IMR-90 (cell line): ENCODE results near the gene SLC39A11.

ENCODE experiments used
- BHLHE40 ChIP-seq: fragments of 150-350 bp; IDR thresholded peaks from 2 replicates; pipeline ENCODE4 v1.6.1; 2016; ENCODE audit warnings: mild to moderate bottlenecking, low read depth, low read length
- CHD1 ChIP-seq: IDR thresholded peaks from 2 replicates; pipeline ENCODE4 v1.6.1; 2012; ENCODE audit warnings: low read depth, low read length, improper control_type of control experiment
- FOS ChIP-seq: fragments of 150-350 bp; IDR thresholded peaks from 2 replicates; pipeline ENCODE4 v1.6.1; 2016; ENCODE audit warnings: low read depth, low read length
- MAFK ChIP-seq: IDR thresholded peaks from 2 replicates; pipeline ENCODE4 v1.6.1; 2012; ENCODE audit warnings: low read depth, low read length, improper control_type of control experiment
- MXI1 ChIP-seq: IDR thresholded peaks from 2 replicates; pipeline ENCODE4 v1.6.1; 2012; ENCODE audit warnings: low read depth, mild to moderate bottlenecking, low read length, moderate library complexity, borderline replicate concordance
- POLR2A ChIP-seq: IDR thresholded peaks from 2 replicates; pipeline ENCODE4 v1.6.1; 2012; ENCODE audit warnings: mild to moderate bottlenecking, low read depth, low read length
- RCOR1 ChIP-seq: IDR thresholded peaks from 2 replicates; pipeline ENCODE4 v1.6.1; 2012; ENCODE audit warnings: mild to moderate bottlenecking, low read length, improper control_type of control experiment; ENCODE audit not compliant: insufficient replicate concordance
- TF ChIP-seq, protein P1 (sequence below): conservative IDR thresholded peaks from 2 replicates; pipeline ENCODE4 v1.5.1; 2012; ENCODE audit warnings: mild to moderate bottlenecking, low read depth, low read length, improper control_type of control experiment
- TF ChIP-seq, protein P2 (sequence below): fragments of 150-350 bp; IDR thresholded peaks from 2 replicates; pipeline ENCODE4 v1.6.1; 2017; ENCODE audit warnings: mild to moderate bottlenecking, antibody characterized with exemption, low read length, low read depth
- TF ChIP-seq, protein P3 (sequence below): fragments of 150-350 bp; IDR thresholded peaks from 2 replicates; pipeline ENCODE4 v1.6.1; 2016; ENCODE audit warnings: low read depth, mild to moderate bottlenecking, low read length, moderate library complexity, borderline replicate concordance

DNA sequence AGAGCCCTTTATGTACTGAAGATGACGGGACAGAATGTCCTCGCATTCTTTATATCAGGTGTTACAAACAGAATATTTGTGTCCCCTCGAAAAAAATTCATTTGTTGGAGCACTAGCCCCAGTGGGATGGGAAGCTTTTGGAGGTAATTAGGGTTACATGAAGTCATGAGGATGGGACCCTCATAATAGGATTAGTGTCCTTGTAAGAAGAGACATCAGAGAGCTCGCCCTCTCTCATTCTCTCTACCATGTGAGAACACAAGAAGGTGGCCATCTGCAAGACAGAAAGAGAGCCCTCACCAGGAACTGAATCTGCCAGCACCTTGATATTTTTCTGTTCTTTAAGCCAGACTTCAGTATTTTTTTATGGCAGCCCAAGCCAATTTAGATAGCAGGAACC is 72.4 kb downstream of the SLC39A11 start:
- TF ChIP-seq, protein P1, sequence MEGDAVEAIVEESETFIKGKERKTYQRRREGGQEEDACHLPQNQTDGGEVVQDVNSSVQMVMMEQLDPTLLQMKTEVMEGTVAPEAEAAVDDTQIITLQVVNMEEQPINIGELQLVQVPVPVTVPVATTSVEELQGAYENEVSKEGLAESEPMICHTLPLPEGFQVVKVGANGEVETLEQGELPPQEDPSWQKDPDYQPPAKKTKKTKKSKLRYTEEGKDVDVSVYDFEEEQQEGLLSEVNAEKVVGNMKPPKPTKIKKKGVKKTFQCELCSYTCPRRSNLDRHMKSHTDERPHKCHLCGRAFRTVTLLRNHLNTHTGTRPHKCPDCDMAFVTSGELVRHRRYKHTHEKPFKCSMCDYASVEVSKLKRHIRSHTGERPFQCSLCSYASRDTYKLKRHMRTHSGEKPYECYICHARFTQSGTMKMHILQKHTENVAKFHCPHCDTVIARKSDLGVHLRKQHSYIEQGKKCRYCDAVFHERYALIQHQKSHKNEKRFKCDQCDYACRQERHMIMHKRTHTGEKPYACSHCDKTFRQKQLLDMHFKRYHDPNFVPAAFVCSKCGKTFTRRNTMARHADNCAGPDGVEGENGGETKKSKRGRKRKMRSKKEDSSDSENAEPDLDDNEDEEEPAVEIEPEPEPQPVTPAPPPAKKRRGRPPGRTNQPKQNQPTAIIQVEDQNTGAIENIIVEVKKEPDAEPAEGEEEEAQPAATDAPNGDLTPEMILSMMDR: no peak
- no peak for TF ChIP-seq RCOR1
- TF ChIP-seq, protein P2, sequence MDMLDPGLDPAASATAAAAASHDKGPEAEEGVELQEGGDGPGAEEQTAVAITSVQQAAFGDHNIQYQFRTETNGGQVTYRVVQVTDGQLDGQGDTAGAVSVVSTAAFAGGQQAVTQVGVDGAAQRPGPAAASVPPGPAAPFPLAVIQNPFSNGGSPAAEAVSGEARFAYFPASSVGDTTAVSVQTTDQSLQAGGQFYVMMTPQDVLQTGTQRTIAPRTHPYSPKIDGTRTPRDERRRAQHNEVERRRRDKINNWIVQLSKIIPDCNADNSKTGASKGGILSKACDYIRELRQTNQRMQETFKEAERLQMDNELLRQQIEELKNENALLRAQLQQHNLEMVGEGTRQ: no peak
- TF ChIP-seq MXI1: no peak
- no peak for TF ChIP-seq BHLHE40
- no peak for TF ChIP-seq CHD1
- TF ChIP-seq, protein P3, sequence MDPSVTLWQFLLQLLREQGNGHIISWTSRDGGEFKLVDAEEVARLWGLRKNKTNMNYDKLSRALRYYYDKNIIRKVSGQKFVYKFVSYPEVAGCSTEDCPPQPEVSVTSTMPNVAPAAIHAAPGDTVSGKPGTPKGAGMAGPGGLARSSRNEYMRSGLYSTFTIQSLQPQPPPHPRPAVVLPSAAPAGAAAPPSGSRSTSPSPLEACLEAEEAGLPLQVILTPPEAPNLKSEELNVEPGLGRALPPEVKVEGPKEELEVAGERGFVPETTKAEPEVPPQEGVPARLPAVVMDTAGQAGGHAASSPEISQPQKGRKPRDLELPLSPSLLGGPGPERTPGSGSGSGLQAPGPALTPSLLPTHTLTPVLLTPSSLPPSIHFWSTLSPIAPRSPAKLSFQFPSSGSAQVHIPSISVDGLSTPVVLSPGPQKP: no peak
- no peak for TF ChIP-seq FOS
- no peak for TF ChIP-seq MAFK
- TF ChIP-seq POLR2A: no peak
